D721Med (cell line): ENCODE data around the gene STRIP1.
A peak's percentile ranks its signal among the peaks of the same experiment; 100 is the strongest.

Source experiments
- DNase-seq: peaks from one replicate; pipeline ENCODE4 v3.0.0; 2011; ENCODE audit warnings: low spot score; ENCODE audit not compliant: insufficient read length
- FAIRE-seq: peaks from 2 replicates; lab custom pipeline; 2011; peaks lifted over from hg19 to GRCh38; lab: Jason Lieb, UNC
- TF ChIP-seq, protein P1 (sequence below): IDR thresholded peaks from 2 replicates; pipeline ENCODE4 v1.5.1; 2012; ENCODE audit warnings: mild to moderate bottlenecking, control low read depth; ENCODE audit not compliant: insufficient read depth; ENCODE audit errors: missing control alignments

Gene STRIP1

DNA sequence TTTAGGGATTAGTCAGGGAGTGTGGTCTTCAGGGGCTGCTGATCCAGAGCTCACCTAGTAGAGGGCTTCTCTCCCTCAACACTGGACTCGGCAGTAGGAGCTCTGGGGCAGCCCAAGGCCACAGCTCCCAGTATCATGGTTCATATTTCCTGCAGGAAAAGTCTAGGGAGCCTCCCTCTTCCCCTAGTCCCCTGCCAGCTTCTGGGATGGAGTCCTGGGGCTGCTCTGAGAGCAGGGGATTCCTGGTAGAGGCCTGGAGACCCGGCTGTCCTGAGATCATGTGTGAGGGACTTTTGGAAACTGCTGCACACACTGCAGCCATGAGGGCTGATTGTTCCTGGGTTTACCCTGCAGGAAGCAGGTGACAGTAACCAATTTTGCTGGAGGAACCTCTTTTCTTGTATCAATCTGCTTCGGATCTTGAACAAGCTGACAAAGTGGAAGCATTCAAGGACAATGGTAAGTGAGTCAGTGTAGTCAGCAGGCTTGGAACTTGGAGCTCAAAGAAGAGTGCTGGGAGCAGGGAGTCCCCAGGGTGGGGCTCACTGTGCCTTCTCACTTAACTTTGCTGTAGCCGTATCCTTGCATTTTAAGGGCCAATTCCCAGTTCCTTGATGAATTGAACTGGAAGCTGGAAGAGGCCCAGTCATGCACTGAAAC lies 16.3 kb downstream of the STRIP1 start:
- no peak for DNase-seq
- no peak for FAIRE-seq
- TF ChIP-seq, protein P1, sequence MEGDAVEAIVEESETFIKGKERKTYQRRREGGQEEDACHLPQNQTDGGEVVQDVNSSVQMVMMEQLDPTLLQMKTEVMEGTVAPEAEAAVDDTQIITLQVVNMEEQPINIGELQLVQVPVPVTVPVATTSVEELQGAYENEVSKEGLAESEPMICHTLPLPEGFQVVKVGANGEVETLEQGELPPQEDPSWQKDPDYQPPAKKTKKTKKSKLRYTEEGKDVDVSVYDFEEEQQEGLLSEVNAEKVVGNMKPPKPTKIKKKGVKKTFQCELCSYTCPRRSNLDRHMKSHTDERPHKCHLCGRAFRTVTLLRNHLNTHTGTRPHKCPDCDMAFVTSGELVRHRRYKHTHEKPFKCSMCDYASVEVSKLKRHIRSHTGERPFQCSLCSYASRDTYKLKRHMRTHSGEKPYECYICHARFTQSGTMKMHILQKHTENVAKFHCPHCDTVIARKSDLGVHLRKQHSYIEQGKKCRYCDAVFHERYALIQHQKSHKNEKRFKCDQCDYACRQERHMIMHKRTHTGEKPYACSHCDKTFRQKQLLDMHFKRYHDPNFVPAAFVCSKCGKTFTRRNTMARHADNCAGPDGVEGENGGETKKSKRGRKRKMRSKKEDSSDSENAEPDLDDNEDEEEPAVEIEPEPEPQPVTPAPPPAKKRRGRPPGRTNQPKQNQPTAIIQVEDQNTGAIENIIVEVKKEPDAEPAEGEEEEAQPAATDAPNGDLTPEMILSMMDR, result no peak

DNA sequence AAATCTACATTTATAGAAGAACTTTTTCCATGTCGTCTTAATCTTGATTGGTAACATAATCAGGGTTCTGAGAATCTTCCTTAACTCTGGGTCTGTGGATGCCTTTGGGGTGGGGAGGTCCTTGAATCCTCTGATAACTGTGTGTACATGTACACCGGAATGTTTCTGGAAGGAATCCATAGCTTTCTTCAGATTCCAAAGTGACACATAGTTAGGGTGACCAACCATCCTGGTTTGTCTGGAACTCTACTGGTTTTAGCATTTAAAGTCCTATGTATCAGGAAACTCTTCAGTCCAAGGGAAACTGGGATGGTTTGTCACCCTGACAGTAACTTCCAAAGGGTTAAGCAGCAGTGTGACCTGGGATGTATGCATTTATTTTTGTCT lies 16.8 kb downstream of the STRIP1 start:
- FAIRE-seq (no peak), DNase-seq (no peak)
- TF ChIP-seq, protein P1, result no peak

DNA sequence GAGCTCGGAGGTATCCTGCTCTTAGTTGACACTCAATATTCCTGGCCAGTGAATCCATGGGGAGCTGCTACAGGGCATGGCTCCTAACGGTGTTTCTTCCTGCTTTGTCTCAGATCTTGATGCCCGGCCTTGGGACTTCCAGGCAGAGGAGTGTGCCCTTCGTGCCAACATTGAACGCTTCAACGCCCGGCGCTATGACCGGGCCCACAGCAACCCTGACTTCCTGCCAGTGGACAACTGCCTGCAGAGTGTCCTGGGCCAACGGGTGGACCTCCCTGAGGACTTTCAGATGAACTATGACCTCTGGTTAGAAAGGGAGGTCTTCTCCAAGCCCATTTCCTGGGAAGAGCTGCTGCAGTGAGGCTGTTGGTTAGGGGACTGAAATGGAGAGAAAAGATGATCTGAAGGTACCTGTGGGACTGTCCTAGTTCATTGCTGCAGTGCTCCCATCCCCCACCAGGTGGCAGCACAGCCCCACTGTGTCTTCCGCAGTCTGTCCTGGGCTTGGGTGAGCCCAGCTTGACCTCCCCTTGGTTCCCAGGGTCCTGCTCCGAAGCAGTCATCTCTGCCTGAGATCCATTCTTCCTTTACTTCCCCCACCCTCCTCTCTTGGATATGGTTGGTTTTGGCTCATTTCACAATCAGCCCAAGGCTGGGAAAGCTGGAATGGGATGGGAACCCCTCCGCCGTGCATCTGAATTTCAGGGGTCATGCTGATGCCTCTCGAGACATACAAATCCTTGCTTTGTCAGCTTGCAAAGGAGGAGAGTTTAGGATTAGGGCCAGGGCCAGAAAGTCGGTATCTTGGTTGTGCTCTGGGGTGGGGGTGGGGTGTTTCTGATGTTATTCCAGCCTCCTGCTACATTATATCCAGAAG lies 19.4 kb downstream of the STRIP1 start:
- TF ChIP-seq, protein P1, result peak; percentile 80
- FAIRE-seq, result no peak
- DNase-seq, result no peak

DNA sequence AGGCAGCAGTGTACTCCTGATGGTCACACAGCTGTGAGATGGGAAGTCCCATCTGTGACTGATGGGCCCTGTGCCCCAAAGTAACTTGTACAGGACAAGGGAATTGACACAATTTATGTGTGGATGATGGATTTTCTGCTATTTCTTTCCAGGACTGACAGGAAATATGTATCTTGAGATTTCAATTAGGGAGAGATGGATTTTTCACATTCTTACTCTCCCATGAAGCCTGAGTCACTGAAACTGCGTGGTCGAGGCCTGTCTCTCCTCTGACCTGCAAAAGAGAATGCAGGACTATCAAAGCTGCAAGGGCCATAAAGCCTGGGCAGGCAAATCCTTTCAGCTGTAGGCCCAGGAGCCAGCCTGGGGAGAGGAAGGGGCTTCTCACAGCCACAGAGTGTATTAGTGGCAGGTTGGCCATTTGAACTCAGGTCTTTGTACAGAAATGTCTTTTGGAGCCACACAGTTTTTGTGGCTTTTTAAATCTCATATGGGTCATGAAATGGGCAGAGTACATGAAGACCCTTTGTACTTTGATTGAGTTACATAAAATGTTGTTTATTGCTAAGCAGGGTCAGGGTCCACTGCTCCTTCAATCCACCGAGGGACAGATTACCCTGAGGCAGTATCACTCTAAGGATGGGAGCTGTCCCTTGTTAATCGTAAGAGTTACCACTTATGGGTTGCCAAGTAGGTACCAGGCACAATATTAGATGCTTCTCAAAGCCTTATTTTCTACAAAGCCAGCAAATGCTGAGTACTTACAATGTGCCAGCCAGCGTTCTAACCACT lies 21.3 kb downstream of the STRIP1 start:
- TF ChIP-seq, protein P1, result no peak
- FAIRE-seq (no peak), DNase-seq (no peak)

DNA sequence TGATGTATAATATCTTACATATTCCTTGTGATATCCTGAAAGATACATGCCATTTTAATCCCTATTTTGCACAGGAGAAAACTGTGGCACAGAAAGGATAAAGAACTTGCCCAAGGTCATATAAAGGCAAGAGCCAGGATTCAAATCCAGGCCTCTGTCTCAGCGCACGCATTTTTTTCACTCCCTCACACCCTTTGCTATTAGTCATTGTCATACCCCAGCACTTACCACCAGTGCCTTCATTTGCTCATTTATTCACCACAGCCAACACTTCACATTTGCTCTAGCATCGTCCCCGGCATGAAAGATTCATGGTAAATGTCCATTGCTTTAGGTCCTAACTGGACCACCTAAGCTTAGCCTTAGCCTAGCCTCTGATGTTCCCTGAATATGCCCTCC lies 21.9 kb downstream of the STRIP1 start:
- TF ChIP-seq, protein P1, result no peak
- FAIRE-seq, result no peak
- DNase-seq, result no peak

DNA sequence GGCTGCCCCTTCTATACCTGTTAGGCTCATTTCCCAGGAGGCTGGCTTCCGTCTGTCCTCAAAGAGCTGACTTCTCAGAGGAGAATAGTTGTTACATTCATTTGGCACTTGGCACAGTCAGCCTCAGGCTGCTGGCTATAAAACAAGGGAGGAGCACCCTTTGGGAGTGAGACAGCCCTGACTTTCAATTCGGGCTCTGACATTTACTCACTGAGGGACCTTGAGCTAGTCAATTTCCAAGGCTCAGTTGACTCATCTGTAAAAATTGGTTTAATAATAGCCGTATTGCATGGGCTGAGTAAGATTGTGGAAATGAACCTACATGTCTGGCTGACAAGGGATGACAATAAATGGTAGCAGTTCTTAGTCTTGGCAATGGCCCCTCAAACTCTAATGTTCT lies 22.4 kb downstream of the STRIP1 start:
- DNase-seq, result no peak
- TF ChIP-seq, protein P1, result no peak
- no peak for FAIRE-seq
